ENCODE data around the gene CDH4.

DNA sequence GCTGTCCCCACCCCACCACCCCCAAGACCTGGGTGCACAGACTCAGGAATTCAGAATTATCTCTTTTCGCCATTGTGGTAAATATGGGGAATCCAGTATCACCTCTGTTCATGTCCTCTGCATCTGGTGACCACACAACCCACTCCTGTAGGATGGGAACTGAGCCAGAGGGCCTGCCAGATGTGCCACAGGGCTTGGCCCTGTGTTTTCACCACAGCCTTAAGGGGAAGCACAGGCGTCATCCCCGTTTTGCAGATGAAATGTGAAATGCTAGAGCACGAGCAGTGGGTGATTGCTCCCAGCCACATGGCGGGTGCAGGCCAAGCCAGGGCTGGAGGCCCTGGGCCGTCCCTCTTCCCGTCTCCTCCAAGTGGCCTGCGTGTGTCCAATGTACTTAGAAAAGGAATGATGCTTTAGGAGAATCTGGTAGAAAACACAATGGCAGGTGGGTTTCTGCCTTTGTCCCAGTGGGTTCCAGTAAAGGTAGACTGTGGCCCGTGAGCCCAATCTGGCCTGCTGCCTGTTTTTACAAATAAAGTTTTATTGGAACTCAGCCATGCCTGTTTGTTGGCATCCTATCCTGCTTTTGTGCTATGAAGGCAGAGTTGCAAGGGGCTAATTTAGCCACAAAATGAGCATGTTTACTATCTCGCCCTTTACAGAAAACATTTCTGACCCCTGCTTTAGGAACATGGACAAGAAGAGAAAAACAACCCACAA is 309.2 kb downstream of the CDH4 start:
- TF ChIP-seq, protein P1, sequence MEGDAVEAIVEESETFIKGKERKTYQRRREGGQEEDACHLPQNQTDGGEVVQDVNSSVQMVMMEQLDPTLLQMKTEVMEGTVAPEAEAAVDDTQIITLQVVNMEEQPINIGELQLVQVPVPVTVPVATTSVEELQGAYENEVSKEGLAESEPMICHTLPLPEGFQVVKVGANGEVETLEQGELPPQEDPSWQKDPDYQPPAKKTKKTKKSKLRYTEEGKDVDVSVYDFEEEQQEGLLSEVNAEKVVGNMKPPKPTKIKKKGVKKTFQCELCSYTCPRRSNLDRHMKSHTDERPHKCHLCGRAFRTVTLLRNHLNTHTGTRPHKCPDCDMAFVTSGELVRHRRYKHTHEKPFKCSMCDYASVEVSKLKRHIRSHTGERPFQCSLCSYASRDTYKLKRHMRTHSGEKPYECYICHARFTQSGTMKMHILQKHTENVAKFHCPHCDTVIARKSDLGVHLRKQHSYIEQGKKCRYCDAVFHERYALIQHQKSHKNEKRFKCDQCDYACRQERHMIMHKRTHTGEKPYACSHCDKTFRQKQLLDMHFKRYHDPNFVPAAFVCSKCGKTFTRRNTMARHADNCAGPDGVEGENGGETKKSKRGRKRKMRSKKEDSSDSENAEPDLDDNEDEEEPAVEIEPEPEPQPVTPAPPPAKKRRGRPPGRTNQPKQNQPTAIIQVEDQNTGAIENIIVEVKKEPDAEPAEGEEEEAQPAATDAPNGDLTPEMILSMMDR (conservative IDR thresholded peaks at IDR 0.05; ENCODE audit: low read length) = no peak
- TF ChIP-seq EZH2phosphoT487 (IDR thresholded peaks at IDR 0.05; ENCODE audit: borderline replicate concordance, low read depth, low read length) = no peak

Measured in OCI-LY7 (cell line).